Measurements from ENCODE around the gene MOCOS. TPM values are rescaled to one million over a fixed set of nuclear protein-coding genes. Genes with fewer than 3 reads are reported as not detected.
A peak's percentile ranks its signal among the peaks of the same experiment; 100 is the strongest.

The MOCOS gene
- total and polyA plus RNA-seq, 11 donors, result 0.07 to 1.0 (median 0.26) TPM

DNA sequence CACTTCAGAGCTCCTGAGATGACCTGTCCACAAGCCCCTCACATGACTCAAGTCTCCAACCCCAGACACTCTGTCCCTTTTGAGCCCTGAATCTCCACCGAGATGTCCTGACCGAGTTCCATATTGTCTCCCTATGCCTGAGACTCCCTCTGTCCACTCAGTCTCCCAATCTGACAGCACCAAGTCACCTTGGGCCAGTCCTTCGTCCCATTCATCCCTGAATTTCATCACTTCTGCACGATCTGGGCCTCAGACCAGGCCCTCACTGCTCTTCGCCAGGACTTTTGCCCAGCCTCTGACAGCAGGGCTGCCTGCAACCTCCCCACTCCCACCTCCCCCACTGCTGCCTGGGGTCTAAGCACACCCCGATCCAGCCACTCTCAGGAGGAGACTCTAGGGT lies 4.3 kb upstream of the MOCOS start:
- Histone ChIP-seq H3K9me3 (no peaks in the 10 kb centered on the region), H3K27me3 (peaks cover 0 to 9% (median 0%) of the 10 kb centered on the region in 9 donors), H3K36me3 (no peaks in the 10 kb centered on the region), H3K27ac (no peak overlapping the region), H3K4me1 (peaks cover 0 to 38% (median 11%) of the 10 kb centered on the region in 12 donors), H3K4me3 (no peak overlapping the region)
- ATAC-seq (no peak), DNase-seq (no peak)
- WGBS, 4 donors, result 84 to 91% (median 90%) methylated on average over 6 of the region's 6 CpGs
- TF ChIP-seq, protein P1, sequence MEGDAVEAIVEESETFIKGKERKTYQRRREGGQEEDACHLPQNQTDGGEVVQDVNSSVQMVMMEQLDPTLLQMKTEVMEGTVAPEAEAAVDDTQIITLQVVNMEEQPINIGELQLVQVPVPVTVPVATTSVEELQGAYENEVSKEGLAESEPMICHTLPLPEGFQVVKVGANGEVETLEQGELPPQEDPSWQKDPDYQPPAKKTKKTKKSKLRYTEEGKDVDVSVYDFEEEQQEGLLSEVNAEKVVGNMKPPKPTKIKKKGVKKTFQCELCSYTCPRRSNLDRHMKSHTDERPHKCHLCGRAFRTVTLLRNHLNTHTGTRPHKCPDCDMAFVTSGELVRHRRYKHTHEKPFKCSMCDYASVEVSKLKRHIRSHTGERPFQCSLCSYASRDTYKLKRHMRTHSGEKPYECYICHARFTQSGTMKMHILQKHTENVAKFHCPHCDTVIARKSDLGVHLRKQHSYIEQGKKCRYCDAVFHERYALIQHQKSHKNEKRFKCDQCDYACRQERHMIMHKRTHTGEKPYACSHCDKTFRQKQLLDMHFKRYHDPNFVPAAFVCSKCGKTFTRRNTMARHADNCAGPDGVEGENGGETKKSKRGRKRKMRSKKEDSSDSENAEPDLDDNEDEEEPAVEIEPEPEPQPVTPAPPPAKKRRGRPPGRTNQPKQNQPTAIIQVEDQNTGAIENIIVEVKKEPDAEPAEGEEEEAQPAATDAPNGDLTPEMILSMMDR (IDR thresholded peaks at IDR 0.05), result no peak
- TF ChIP-seq POLR2A (IDR thresholded peaks at IDR 0.05), result no peak
- intact Hi-C loops (cut with DNase I), result loop anchor here in 6 of 10 donors (10.0 kb wide), 4 partner anchors 48 to 392 kb away; no protein-coding TSS in a partner anchor

DNA sequence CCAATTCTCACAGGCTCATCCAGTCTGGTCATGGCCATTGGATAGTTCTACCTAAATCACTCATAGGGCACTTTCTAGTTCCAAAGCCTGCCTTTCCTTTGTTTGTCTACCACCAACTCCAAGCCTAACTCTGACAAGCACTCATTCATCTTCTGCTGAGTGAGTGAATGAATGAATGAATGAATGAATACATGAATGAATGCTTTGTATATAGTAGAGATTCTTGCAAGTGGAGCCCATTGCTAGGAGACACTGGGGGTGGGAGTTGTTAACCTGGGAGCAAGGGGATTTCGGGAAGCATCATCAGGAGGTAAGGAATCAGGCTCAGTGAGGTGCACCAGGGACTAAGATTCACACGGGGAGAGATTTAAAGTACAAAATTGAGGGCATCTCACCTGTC lies 3.3 kb upstream of the MOCOS start:
- H3K27ac ChIP-seq, result no peak overlapping the region
- no peaks in the 10 kb centered on the region for H3K36me3 ChIP-seq
- peaks cover 0 to 40% (median 11%) of the 10 kb centered on the region in 12 donors for H3K4me1 ChIP-seq
- peaks cover 0 to 12% (median 0%) of the 10 kb centered on the region in 9 donors for H3K27me3 ChIP-seq
- 88 to 93% (median 92%) methylated on average over 2 of the region's 2 CpGs for WGBS, 4 donors
- no peak for DNase-seq
- H3K4me3 ChIP-seq, result no peak overlapping the region
- ATAC-seq, result no peak
- no peaks in the 10 kb centered on the region for H3K9me3 ChIP-seq
- intact Hi-C loops (cut with DNase I), result loop anchor here in 6 of 10 donors (10.0 kb wide), 4 partner anchors 49 to 391 kb away; no protein-coding TSS in a partner anchor
- TF ChIP-seq, protein P1 (IDR thresholded peaks at IDR 0.05), result no peak
- no peak for TF ChIP-seq POLR2A (IDR thresholded peaks at IDR 0.05)

DNA sequence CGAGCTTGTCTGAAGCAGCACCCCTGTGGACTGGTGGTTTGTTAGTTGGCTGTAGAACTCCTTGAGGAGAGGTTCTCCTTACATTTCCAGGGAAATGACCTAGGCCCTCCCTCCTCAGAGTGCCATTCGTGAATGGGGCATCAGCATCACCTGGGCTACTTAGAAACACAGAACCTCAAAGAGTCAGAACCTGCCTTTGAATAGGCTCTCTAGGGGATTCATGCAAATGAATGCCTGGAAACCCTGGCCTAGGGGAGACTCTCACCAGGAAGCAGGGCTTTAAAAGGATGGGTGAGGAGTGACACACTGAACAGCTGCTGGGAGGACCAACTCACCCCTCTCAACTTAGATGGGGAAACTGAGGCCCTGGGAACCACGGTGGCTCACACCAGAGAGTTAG lies 2.1 kb upstream of the MOCOS start:
- 89 to 97% (median 93%) methylated on average over 3 of the region's 3 CpGs for WGBS, 4 donors

GRCh38 chr18:36185901-36186460 lies 1.3 kb upstream of the MOCOS start:
- peak overlapping the region in 3 of 12 donors; percentile 64 to 75 (median 67) for H3K4me3 ChIP-seq
- intact Hi-C loops (cut with DNase I), result loop anchor here in 7 of 10 donors (5.0 to 10.0 kb wide), 7 partner anchors 51 to 389 kb away; no protein-coding TSS in a partner anchor
- H3K27ac ChIP-seq, result no peak overlapping the region
- TF ChIP-seq, protein P1 (IDR thresholded peaks at IDR 0.05), result no peak
- no peak for TF ChIP-seq POLR2A (IDR thresholded peaks at IDR 0.05)
- H3K4me1 ChIP-seq, result peaks cover 0 to 28% (median 4%) of the 10 kb centered on the region in 12 donors
- peaks cover 0 to 12% (median 0%) of the 10 kb centered on the region in 9 donors for H3K27me3 ChIP-seq
- 83 to 89% (median 86%) methylated on average over 15 to 18 of the region's 18 CpGs for WGBS, 4 donors
- no peaks in the 10 kb centered on the region for H3K9me3 ChIP-seq
- DNase-seq, result no peak
- ATAC-seq, result no peak
- no peaks in the 10 kb centered on the region for H3K36me3 ChIP-seq

More for the DNA sequence above, 2.1 kb upstream of the MOCOS start:
- DNase-seq (no peak), ATAC-seq (no peak)
- TF ChIP-seq POLR2A (IDR thresholded peaks at IDR 0.05), result no peak
- TF ChIP-seq, protein P1 (IDR thresholded peaks at IDR 0.05), result no peak
- H3K27me3 ChIP-seq, result peaks cover 0 to 12% (median 0%) of the 10 kb centered on the region in 9 donors
- H3K9me3 ChIP-seq, result no peaks in the 10 kb centered on the region
- H3K36me3 ChIP-seq, result no peaks in the 10 kb centered on the region
- peaks cover 0 to 31% (median 5%) of the 10 kb centered on the region in 12 donors for H3K4me1 ChIP-seq
- no peak overlapping the region for H3K4me3 ChIP-seq
- intact Hi-C loops (cut with DNase I), result loop anchor here in 7 of 10 donors (5.0 to 10.0 kb wide), 7 partner anchors 50 to 390 kb away; no protein-coding TSS in a partner anchor
- H3K27ac ChIP-seq, result no peak overlapping the region
